Lower leg skin (tissue), 4 donors: ENCODE results near the gene ACR. TPM values are rescaled to one million over a fixed set of nuclear protein-coding genes. Genes with fewer than 3 reads are reported as not detected.

Experiments
- DNase-seq, 2 donors: peaks; one replicate each; pipeline ENCODE4 v3.0.0-alpha.2; 2019; ENCODE audit warnings: low spot score in 2 of 2
- H3K4me3 ChIP-seq: fragments of 200-600 bp; sonication (generic); 2 replicates; pipeline ENCODE4 v1.5.1; 2017; ENCODE audit warnings: mild to moderate bottlenecking, low read depth; ENCODE audit not compliant: poor library complexity, severe bottlenecking
- POLR2A ChIP-seq, 2 donors: fragments of 450-650 bp; IDR thresholded peaks; one replicate each; pipeline ENCODE4 v1.6.1; 2016 to 2017; ENCODE audit warnings: antibody characterized with exemption in 2 of 2, mild to moderate bottlenecking in 1 of 2, moderate library complexity in 1 of 2
- WGBS, 2 donors: methylation state at CpG; one replicate each; pipeline ENCODE4 v1.1.5; 2018; 5-methylcytosine and 5-hydroxymethylcytosine counted together
- intact Hi-C: fragments of 100-400 bp; cut with DNase I; formaldehyde crosslinking; loops from one replicate; pipeline ENCODE4 v1.15.0; 2023; ENCODE audit warnings: low total_unique reads
- total RNA-seq, 4 donors: library from RNA; depleted of rRNA; stranded (reverse); fragments of >200 nt; gene quantifications; one replicate each; pipeline ENCODE4 v1.1.0, GENCODE V29; 2016
- TF ChIP-seq, protein P1 (sequence below), 3 donors: fragments of 450-650 bp; IDR thresholded peaks; one replicate each; pipeline ENCODE4 v1.5.1; 2016; ENCODE audit warnings: antibody characterized with exemption in 3 of 3, mild to moderate bottlenecking in 3 of 3, moderate library complexity in 2 of 3

ACR gene
- total RNA-seq, 4 donors from 2014 or later = 0.65 to 0.97 TPM; not detected in 2

DNA sequence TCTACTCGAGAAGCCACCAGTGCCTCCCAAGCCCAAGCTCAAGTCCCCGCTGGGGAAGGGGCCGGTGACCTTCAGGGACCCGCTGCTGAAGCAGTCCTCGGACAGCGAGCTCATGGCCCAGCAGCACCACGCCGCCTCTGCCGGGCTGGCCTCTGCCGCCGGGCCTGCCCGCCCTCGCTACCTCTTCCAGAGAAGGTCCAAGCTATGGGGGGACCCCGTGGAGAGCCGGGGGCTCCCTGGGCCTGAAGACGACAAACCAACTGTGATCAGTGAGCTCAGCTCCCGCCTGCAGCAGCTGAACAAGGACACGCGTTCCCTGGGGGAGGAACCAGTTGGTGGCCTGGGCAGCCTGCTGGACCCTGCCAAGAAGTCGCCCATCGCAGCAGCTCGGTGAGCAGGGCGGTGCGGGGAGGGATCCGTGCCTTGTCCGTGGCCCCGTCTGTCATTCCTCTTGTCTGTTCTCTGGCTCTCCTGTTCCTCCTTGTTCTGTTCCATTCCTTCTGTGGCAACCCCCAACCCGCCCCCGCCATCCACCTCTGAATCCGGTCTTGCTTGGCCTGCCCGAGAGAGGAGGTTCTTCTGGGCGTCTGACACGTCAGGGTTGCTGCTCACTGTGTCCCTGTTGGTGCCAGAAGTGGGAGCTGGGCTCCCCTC, 15.8 kb upstream of the ACR start:
- H3K4me3 ChIP-seq = no peak overlapping the region
- WGBS, 2 donors = 90 to 95% methylated on average over 31 to 33 of the region's 33 CpGs
- no peak for DNase-seq
- TF ChIP-seq, protein P1, sequence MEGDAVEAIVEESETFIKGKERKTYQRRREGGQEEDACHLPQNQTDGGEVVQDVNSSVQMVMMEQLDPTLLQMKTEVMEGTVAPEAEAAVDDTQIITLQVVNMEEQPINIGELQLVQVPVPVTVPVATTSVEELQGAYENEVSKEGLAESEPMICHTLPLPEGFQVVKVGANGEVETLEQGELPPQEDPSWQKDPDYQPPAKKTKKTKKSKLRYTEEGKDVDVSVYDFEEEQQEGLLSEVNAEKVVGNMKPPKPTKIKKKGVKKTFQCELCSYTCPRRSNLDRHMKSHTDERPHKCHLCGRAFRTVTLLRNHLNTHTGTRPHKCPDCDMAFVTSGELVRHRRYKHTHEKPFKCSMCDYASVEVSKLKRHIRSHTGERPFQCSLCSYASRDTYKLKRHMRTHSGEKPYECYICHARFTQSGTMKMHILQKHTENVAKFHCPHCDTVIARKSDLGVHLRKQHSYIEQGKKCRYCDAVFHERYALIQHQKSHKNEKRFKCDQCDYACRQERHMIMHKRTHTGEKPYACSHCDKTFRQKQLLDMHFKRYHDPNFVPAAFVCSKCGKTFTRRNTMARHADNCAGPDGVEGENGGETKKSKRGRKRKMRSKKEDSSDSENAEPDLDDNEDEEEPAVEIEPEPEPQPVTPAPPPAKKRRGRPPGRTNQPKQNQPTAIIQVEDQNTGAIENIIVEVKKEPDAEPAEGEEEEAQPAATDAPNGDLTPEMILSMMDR (IDR thresholded peaks at IDR 0.05) = no peak
- no peak for TF ChIP-seq POLR2A (IDR thresholded peaks at IDR 0.05)
- intact Hi-C loops = no loop called here

DNA sequence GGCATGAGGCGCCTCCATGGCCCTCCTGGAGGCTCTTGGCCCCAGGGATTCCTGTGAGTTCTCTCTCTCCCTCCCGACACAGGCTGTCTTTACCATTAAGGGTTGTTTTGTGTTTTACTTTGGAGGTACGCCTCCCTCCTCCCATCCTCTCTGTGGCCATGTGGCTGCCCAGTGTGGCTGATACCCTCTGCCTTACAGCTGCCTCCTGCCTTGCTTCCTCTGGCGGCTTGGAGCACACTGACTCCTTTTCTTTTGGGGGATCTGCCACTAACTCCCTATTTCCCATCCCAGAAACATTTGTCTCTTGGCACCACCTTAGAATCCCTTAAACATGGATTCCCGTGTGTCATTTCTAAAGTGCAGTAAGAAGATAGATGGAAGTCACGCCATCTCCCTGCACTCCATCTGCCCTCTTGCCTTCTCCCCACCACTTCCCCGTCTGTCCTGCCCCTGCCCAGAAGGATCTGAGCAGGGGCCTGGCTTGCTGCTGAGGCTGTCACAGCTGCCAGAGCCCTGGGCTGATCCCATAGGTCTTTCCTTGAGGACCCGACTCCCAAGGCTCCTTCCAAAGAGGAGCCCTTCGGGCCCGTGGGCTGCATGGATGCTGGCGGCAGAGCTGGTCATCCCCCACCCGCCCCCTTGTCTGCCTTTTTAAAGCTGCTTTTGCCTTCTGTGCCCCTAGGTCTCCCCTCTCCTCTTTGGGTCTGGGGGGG, 15.1 kb upstream of the ACR start:
- TF ChIP-seq, protein P1 (IDR thresholded peaks at IDR 0.05) = no peak
- no peak for TF ChIP-seq POLR2A (IDR thresholded peaks at IDR 0.05)
- H3K4me3 ChIP-seq = no peak overlapping the region
- no peak for DNase-seq
- WGBS, 2 donors = 90 to 96% methylated on average over 12 of the region's 12 CpGs
- intact Hi-C loops = no loop called here

DNA sequence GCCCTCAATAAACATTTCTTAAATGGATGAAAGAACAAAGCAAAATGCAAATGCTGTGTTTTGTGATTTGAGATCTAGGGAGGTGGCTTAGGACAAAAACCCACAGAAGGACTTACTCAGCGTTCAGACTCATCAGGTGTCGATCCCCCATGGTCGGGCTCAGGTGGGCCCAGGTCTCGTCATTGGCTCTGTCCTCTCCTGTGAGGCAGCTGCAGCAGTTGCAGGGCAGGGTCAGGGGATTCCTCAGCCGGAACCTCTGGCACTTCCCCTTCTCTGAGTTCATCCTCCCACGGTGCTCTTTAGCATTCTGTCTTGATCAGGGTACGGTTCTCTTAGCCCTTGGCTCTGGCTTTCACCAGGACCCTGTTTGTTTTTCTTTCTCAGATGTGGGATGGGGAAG, 14.0 kb upstream of the ACR start:
- DNase-seq = no peak
- no peak for TF ChIP-seq POLR2A (IDR thresholded peaks at IDR 0.05)
- TF ChIP-seq, protein P1 (IDR thresholded peaks at IDR 0.05) = no peak
- H3K4me3 ChIP-seq = no peak overlapping the region
- intact Hi-C loops = no loop called here
- WGBS, 2 donors = 80 to 84% methylated on average over 7 of the region's 7 CpGs

DNA sequence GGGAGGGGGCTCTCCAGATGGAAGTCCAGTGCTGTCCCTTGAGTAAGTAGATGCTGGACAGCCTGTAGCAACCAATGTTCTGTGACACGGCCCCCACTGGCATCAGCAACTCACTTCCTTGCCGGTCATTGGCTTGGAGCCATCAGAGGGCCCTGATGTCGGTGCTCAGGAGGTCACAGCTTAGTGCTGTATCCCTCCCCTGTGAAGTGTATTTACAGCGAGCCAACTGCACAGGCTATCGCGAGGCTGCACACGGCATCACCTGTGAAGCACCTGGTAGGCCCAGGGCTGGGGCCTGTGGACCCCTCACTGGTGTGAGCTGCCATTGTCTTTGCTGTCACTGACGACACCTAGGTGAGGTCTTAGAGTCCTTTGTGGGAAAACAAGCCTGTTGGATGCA, 13.4 kb upstream of the ACR start:
- intact Hi-C loops = no loop called here
- no peak for TF ChIP-seq POLR2A (IDR thresholded peaks at IDR 0.05)
- TF ChIP-seq, protein P1 (IDR thresholded peaks at IDR 0.05) = no peak
- 83 to 88% methylated on average over 7 of the region's 8 CpGs for WGBS, 2 donors
- H3K4me3 ChIP-seq = no peak overlapping the region
- DNase-seq = no peak

DNA sequence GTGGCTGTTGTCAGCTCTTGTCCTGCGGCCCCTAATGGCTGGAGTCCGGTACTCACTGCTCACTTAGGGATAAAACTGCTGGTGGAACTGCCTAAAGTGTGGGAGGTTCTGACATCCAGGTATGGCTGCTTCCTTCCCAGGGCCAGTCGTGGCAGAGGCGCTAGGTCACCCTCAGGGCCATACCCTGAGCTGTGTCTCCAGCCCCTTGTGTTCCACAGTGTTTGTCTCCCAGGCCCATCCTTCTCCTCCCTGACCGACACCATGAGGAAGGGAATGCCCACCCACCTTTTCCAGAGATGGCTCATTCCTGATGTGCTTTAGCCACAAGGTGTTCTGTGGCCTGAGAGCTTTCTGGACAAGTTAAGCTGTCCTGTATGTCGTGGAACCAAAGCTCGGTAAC, 12.4 kb upstream of the ACR start:
- intact Hi-C loops = no loop called here
- no peak overlapping the region for H3K4me3 ChIP-seq
- 88 to 90% methylated on average over 7 of the region's 7 CpGs for WGBS, 2 donors
- DNase-seq = no peak
- TF ChIP-seq POLR2A (IDR thresholded peaks at IDR 0.05) = no peak
- TF ChIP-seq, protein P1 (IDR thresholded peaks at IDR 0.05) = no peak
